ENCODE data around the gene CD300LD.

GRCh38 chr17:74604200-74604599 lies 12.1 kb upstream of the CD300LD start:
- no peak for TF ChIP-seq RFX5 (IDR thresholded peaks at IDR 0.05; ENCODE audit: low read length)
- no peak for TF ChIP-seq CTCF (IDR thresholded peaks at IDR 0.05)
